ENCODE measurements around the gene UTP14C.

- TF ChIP-seq EZH2 (IDR thresholded peaks at IDR 0.05; ENCODE audit: borderline replicate concordance, insufficient read depth, low read depth, low read length, poor library complexity, severe bottlenecking) (no peak), CTCF (IDR thresholded peaks at IDR 0.05) (no peak)
Observed at GRCh38 chr13:52070929-52071523, 46.5 kb downstream of the UTP14C start.
